Stimulated activated CD4-positive, alpha-beta T cell treated with anti-CD3 and anti-CD28 coated beads, TNF-alpha, amount 100 ng/mL, for 4 hours (primary cell): ENCODE data around the gene C6.
"Not testable (repeated sequence)": the region's sequence is repeated elsewhere in the genome, so short reads cannot be mapped to it uniquely, and the experiment has no call there.

ENCODE experiments used
- DNase-seq, 3 experiments: peaks; one replicate each; pipeline ENCODE4 v3.0.0-alpha.2; 2020; ENCODE audit warnings: low read depth in 3 of 3

Gene C6

GRCh38 chr5:41199660-41200059 lies 13.7 kb downstream of the C6 start:
- DNase-seq, result no peak

- DNase-seq, result no peak
Measured at GRCh38 chr5:41196197-41196596, 17.1 kb downstream of the C6 start.

GRCh38 chr5:41195228-41195627 lies 18.1 kb downstream of the C6 start:
- no peak for DNase-seq

GRCh38 chr5:41194339-41194738 lies 19.0 kb downstream of the C6 start:
- no peak for DNase-seq

GRCh38 chr5:41193456-41194205 lies 19.7 kb downstream of the C6 start:
- no peak for DNase-seq

GRCh38 chr5:41191249-41191648 lies 22.1 kb downstream of the C6 start:
- no peak for DNase-seq

GRCh38 chr5:41186143-41186542 lies 27.2 kb downstream of the C6 start:
- no peak for DNase-seq

GRCh38 chr5:41183331-41183730 lies 30.0 kb downstream of the C6 start:
- DNase-seq, result not testable (repeated sequence)

- DNase-seq, result no peak
Measured at GRCh38 chr5:41182666-41183065, 30.7 kb downstream of the C6 start.

GRCh38 chr5:41181691-41182564 lies 31.4 kb downstream of the C6 start:
- no peak for DNase-seq

- DNase-seq, result no peak
Measured at GRCh38 chr5:41176952-41177351, 36.4 kb downstream of the C6 start.

GRCh38 chr5:41172012-41172411 lies 41.3 kb downstream of the C6 start:
- DNase-seq, result no peak

GRCh38 chr5:41161271-41161670 lies 52.1 kb downstream of the C6 start:
- no peak for DNase-seq

GRCh38 chr5:41157272-41157894 lies 55.9 kb downstream of the C6 start:
- DNase-seq, result no peak

- no peak for DNase-seq
Measured at GRCh38 chr5:41156739-41157138, 56.6 kb downstream of the C6 start.

GRCh38 chr5:41154491-41154890 lies 58.8 kb downstream of the C6 start:
- DNase-seq, result no peak

- no peak for DNase-seq
Measured at GRCh38 chr5:41151564-41151963, 61.8 kb downstream of the C6 start.

GRCh38 chr5:41148448-41148847 lies 64.9 kb downstream of the C6 start:
- DNase-seq, result no peak

GRCh38 chr5:41145306-41145705 lies 68.0 kb downstream of the C6 start:
- DNase-seq, result no peak

- no peak for DNase-seq
Measured at GRCh38 chr5:41143131-41143901, 70.0 kb downstream of the C6 start.

- no peak for DNase-seq
Measured at GRCh38 chr5:41127967-41128690, 85.2 kb downstream of the C6 start.
